GM10266 (cell line): Measurements from ENCODE around the gene SLC25A20.

Experiments used
- DNase-seq: peaks from one replicate; pipeline ENCODE4 v3.0.0; 2012; ENCODE audit errors: extremely low spot score
- TF ChIP-seq, protein P1 (sequence below): IDR thresholded peaks from 2 replicates; pipeline ENCODE4 v1.5.1; 2012; ENCODE audit warnings: mild to moderate bottlenecking, low read depth; ENCODE audit not compliant: control insufficient read depth, insufficient read depth; ENCODE audit errors: missing control alignments

SLC25A20 gene

DNA sequence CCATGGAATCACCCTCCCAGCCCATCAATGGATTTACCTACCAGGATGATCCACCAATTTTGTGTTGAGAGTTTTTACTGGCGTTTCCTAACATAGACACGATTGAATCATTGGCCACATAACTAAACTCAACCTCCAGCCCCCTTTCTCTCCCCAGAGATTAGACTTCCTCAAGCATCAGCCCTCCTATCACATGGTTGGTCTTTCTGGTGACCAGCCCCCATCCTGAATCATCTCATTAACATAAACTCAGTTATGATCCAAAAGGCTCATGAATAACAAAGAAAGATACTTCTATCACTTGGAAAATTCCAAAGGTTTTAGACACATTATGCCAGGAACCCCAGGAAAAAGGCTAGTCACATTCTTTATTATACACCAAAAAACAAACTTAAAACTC, 72.2 kb downstream of the SLC25A20 start:
- DNase-seq, result no peak
- TF ChIP-seq, protein P1, sequence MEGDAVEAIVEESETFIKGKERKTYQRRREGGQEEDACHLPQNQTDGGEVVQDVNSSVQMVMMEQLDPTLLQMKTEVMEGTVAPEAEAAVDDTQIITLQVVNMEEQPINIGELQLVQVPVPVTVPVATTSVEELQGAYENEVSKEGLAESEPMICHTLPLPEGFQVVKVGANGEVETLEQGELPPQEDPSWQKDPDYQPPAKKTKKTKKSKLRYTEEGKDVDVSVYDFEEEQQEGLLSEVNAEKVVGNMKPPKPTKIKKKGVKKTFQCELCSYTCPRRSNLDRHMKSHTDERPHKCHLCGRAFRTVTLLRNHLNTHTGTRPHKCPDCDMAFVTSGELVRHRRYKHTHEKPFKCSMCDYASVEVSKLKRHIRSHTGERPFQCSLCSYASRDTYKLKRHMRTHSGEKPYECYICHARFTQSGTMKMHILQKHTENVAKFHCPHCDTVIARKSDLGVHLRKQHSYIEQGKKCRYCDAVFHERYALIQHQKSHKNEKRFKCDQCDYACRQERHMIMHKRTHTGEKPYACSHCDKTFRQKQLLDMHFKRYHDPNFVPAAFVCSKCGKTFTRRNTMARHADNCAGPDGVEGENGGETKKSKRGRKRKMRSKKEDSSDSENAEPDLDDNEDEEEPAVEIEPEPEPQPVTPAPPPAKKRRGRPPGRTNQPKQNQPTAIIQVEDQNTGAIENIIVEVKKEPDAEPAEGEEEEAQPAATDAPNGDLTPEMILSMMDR, result no peak

DNA sequence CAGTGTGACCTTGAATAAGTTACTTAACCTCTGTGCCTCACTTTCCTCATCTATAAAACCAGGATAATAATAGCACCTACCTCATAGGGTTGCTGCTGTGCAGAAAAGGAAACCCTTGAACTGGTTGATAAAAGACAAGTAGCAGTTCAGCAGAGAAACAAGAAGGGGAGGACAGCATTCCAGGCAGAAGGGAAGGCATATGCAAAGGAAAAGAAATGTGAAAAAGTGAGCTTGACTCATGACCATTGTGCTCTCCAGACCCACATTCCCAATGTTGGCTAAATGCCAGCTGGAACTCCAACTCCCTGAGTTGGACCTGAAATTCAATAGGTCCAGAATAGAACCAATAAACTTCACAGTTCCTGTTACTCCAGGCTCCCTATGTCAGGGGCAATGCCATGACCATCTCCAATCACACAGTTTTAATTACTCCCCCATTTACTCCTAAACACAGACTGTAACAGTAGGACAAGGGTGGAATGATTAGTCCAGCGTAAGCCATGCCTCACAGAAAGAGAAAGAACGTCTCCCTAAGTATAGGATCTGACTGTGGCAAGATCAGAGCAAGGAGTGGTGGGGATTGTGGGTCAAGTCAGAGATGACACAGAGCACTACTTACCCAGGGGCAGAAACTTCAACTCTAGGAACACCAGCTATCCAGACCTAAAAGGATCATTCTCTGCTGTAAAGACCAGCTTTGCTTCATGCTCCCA, 77.9 kb downstream of the SLC25A20 start:
- TF ChIP-seq, protein P1, result no peak
- DNase-seq, result no peak

DNA sequence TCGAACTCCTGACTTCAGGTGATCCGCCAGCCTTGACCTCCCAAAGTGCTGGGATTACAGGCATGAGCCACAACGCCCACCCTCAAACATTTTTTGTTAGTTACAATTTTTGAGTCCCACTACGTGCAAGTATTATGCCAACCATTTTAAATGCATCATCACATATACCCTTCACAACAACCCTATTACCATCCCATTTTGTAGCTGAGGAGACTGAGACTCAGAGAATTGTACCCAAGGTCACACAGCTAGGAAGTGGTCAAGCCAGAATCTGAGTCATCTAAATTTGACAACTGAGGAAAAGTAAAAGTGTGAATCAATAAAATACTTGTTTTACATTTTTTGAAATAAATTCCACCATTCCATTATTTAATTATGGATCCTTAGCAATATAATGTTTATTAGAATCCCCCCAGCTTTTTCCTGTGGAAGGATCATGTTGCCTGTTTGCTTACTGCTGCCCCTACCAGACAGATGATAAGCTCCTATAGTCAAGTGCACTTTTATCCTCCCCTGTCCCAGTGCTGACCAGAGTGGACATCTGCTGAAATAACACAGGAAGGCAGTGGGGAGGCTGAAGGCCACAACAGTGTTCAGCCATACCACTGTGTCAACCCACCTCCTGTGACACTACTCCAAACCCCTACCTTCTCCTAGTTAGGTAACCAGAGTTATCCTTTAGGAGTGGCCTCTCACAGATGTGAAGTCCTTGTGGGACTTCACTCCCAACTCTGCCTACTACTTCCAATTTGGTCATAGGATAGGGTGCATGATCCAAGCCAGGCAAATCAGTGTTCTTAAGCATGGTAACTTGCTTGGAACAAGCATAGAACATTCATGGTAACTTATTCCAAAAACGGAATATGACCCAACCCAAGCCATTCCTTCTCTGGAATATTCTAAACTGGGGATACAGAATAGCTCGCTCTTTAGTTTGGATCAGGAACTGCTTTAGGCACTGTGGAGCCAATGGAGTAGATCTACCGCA, 79.2 kb downstream of the SLC25A20 start:
- TF ChIP-seq, protein P1, result no peak
- no peak for DNase-seq

DNA sequence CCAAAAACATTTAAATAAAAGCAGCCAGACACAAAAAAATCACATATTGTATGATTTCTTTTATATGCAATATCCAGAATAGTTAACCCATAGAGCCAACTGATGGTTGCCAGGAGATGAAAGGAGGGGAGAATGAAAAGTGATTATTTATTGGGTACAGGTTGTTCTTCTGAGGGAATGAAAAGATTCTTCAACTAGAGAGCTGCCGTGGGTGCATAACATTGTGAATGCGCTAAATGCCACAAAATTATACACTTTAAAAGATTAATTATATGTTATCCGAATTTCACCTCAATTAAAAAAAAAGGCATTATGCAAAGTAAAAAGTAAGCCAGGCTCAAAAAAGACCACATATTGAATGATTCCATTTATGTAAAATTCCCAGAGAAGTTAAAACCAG, 87.2 kb downstream of the SLC25A20 start:
- TF ChIP-seq, protein P1, result no peak
- no peak for DNase-seq
